NCI-H2227 treated with DMSO at 0.1 percent for 48 hours (cell line): ENCODE measurements around the gene PIK3CA.
A peak's percentile ranks its signal among the peaks of the same experiment; 100 is the strongest.
"Not testable (repeated sequence)": the region's sequence is repeated elsewhere in the genome, so short reads cannot be mapped to it uniquely, and the experiment has no call there.

ENCODE experiments used
- DNase-seq: peaks from one replicate; lab custom pipeline; 2025; lab: John Stamatoyannopoulos, UW

PIK3CA gene

DNA sequence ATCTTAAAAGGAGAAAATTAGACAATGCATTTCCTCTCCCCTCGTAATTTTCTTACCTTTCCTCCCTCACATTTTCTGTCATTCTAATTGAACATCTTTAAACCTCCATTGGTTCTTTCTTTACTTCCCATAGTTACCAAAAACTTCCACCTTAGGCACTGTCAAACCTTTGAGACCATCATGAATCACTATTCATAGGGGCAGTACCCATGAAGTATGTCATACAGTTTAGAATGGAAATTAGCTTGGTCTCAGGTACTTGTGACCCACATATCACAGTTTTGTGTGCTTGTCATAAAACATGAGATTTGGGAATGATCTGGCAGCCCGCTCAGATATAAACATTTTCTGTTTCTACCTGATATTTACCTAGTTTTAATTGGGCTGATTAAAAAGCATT, 52.6 kb downstream of the PIK3CA start:
- no peak for DNase-seq

DNA sequence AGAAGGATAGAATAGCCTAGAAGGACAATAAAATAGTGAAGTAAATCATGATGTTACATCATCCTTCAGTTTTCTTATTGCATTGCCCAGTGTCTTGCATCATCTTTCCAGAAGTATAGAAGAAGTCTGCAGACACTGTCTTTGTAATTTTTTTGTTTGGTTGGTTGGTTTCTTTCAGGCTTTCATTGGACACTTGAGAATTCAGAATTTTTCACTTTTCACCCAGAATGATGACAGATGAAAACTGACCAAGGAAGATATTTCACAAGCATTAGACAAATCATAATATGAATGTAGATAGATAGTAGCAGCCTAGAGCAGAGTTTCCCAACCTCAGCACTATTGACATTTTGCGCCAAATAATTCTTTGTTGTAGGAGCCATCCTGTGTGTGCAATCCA, 67.4 kb downstream of the PIK3CA start:
- not testable (repeated sequence) for DNase-seq

DNA sequence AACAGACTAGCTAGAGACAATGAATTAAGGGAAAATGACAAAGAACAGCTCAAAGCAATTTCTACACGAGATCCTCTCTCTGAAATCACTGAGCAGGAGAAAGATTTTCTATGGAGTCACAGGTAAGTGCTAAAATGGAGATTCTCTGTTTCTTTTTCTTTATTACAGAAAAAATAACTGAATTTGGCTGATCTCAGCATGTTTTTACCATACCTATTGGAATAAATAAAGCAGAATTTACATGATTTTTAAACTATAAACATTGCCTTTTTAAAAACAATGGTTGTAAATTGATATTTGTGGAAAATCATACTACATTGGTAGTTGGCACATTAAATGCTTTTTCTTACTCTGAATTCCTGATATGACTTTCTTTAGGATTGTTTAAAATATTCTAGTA, 70.1 kb downstream of the PIK3CA start:
- not testable (repeated sequence) for DNase-seq

DNA sequence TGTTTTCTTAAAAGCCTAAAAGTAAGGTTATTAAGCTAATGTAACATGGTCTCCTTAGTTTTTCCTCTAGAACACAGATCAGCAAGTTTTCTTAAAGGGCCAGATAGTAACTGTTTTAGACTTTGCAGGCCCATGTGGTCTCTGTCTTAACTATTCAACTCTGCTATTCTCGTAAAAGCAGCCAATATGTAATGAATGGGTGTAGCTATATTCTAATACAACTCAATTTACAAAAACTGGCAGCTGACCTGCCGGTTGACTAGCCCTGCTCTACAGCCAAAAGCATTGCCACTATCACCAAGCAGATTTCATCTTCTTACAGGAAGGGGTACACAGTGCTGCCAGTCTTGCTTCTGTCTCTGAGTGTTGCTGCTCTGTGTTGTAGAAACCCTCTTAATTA, 75.4 kb downstream of the PIK3CA start:
- no peak for DNase-seq

DNA sequence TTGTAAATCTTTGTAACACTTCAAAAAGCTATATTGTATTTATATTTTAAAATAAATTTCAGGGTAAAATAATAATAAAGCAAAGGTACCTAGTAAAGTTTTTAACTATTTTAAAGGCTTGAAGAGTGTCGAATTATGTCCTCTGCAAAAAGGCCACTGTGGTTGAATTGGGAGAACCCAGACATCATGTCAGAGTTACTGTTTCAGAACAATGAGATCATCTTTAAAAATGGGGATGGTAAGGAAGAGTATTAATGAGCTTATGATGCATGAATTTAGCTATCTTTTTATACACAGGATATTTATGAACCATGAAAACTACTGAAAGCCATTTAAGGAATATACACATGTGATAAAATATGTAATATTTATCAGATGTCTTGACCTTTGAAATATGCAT, 76.4 kb downstream of the PIK3CA start:
- DNase-seq, result no peak

DNA sequence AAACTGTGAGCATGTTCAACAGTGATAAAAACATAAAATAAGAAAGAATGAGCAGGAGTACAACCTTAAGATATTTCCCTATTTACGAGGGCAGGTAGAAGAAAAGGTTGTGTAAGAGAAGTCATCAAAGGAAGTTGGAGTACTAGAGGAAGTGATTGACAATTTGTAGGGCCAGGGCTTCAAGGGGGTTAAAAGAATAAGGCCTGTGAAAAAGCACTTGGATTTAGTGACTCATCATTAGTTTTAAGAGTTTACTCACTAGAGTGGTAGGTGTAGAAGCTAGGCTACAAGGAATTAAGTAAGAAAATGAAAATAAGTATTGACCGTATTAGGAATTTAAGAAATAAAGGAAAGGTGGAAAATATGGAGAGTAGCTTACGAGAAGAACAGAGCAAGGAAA, 79.2 kb downstream of the PIK3CA start:
- DNase-seq, result no peak

DNA sequence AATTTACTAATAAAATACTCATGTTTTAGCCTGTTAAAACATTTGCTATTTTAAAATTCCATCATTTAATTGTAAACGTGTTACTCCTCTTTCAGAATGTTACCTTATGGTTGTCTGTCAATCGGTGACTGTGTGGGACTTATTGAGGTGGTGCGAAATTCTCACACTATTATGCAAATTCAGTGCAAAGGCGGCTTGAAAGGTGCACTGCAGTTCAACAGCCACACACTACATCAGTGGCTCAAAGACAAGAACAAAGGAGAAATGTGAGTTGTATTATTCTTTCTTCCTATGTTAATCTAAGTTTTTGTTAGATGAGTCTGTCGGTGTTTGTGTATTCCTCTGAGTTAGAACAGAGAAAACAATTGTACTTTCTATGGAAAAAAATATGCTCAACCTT, 81.0 kb downstream of the PIK3CA start:
- no peak for DNase-seq

DNA sequence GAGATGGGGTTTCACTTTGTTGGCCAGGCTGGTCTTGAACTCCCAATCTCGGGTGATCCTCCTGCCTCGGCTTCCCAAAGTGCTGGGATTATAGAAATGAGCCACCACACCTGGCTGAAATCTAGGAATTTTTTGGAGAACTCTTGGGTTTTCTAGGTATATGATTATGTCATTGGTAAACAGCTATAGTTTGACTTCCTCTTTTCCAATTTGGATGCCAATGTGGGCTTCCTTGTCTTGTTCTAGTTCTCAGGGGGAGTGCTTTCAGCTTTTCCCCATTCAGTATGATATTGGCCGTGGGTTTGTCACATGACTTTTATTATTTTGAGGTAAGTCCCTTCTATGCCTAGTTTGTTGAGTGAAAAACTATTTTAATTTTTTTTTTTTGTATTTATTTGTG, 84.9 kb downstream of the PIK3CA start:
- no peak for DNase-seq

DNA sequence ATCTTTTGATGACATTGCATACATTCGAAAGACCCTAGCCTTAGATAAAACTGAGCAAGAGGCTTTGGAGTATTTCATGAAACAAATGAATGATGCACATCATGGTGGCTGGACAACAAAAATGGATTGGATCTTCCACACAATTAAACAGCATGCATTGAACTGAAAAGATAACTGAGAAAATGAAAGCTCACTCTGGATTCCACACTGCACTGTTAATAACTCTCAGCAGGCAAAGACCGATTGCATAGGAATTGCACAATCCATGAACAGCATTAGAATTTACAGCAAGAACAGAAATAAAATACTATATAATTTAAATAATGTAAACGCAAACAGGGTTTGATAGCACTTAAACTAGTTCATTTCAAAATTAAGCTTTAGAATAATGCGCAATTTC, 86.0 kb downstream of the PIK3CA start:
- no peak for DNase-seq

DNA sequence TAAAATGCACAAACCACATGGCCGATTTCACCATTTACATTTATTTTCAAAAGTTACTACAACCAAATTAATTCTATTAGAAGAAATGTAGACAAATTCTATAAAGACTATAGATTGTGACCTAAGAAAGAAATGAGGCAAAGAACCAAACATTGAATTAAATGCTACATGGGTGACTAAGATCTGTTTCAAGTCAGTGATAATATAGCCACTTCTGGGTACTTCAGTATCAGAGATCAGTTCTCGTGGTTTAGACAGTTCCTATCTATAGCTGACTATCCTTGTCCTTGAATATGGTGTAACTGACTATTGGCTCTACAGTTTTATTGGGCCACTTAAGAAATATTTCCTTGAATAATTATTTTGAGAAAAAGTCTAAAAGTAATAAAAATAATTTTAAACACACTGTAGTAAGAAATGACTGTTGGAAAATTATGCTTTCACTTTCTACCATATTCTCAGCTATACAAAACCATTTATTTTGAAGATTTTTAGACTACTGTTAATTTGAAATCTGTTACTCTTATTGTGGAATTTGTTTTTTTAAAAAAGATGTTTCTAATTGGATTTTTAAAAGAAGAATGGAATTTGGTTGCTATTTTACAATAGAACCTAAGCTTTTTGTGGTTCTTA, 88.6 kb downstream of the PIK3CA start:
- DNase-seq, result no peak

DNA sequence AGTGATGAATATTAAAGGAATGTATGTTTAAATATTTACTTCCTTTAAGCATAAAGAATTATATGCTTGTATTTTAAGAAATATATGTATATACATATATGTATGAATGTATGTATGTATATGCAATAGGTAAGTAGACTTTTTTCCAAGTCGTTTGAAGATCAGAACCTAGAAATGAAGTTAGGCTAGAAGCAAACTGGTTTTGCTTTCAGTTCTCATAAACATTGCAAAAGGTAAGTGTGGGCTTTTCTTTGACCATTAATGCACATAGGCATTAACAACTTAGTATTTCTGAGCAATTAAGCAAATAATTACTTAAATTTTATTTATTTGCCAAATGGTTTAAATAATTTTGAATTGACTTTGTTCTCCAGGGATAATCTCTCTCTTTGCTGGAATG, 92.1 kb downstream of the PIK3CA start:
- DNase-seq, result not testable (repeated sequence)

DNA sequence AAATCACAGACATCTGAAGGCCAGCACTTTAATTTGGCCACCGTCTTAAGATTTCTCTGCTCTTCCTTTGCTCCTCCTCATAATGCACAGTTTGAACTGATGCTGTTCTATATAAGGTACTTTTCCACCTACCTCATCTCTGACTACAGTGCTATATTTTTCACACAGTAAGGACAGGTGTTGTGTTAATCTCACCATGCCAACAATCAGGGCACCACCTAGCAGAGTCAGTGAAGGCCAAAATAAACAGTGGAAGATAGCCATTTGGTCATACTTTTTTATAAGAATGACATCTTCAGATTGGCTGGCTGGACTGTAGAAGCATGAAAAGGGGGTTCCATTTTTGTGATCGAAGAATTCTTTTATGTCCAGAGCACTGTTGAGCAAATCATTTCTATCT, 94.7 kb downstream of the PIK3CA start:
- not testable (repeated sequence) for DNase-seq

DNA sequence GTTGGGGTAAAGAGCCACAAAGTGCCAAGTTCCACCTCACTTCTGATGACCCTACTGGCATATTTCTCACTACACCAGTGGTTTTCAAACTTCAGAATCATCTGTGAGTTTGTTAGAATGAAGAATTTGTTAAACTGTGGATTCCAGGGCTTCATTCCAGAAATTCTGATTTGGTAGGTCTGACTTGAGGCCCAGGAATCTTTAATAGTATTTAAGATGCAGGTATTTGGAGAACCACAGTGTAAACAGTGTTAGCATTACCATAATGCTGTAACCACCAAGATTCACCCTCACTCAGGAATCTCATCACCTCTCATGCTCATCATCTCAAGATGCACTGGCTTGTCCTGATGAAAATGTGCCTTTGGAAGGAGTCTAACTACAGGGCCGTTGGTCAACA, 96.7 kb downstream of the PIK3CA start:
- no peak for DNase-seq

DNA sequence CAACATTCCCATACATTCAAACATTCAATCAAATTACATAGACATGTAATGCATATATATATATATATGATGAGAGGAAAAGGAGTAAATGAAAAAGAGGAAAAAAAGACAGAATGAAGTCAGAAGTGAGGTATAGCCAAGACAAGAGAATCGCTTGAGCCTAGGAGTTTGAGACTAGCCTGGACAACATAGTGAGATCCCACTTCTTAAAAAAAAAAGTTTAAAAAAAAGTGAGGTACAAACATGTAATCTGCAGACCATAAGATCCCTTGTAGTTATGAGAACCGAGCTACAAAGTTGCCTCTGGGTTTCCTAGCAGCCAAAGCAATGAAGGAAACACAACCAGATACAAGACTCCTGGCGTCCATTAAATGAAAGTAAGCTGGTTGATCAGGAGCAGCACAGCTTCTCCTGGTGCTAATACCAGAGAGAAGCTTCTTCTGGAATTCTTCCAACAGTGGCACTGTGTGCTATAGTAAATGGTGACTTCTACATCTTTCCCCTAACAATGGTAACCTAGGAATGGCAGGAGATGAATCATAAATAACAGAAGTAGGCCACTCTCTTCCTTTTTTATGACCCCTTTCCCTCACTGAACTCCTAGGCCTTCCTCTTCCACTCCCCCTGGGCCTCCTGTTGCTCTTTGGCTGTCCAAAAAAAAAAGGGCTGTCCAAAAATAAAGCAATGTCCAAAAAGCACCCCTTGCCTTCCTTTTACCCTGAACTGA, 99.3 kb downstream of the PIK3CA start:
- DNase-seq, result no peak

DNA sequence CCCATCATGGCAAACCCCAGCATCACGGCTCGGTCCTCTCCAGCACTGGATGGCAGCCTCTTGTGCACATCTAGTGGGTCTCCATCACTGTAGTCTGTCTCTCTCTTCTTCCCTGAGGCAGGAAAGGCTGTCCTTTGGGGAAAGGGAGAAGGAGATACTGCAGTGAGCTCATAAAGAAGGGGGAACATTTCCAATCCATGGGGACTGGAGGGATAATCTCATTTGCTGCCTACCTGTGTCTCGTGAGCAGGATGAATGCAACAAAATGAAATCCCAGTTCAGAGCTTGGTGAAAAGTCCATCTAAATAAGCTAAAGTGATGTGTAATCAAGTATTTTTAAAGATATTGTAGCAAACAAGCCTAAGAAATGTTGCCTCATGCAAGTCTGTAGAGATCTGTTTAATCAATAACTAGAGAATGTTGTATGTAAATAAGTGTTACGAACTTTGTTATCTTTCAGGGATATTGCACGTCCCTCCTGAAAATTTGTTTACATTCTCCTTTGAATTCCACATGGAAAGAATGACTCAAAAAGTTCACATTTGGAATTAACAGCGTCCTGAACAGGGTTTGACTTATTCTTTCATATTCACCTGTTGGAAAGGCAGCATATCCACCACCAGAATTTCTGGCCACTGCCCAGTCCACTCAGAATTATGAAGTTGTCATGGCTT, 102.8 kb downstream of the PIK3CA start, which contains the start of gene KCNMB3:
TSS of gene KCNMB3 (minus strand) at position 312 of the 674 bp plus-strand sequence. CDS start at position 188, 124 bp downstream.
- no peak for DNase-seq

DNA sequence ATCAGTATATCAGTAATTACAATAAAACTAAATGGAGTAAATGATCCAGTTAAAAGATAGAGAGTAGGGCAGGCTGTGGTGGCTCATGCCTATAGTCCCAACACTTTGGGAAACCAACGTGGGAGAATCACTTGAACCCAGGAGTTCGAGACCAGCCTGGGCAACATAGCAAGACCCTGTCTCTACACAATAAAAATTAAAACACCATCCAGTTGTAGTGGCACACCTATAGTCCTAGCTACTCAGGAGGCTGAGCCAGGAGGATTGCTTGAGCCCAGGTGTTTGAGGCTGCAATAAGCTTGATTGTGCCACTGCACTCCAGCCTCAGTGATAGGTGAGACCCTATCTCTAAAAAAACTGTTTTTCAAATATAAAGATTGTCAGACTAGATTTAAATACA, 108.7 kb downstream of the PIK3CA start:
- DNase-seq, result no peak

DNA sequence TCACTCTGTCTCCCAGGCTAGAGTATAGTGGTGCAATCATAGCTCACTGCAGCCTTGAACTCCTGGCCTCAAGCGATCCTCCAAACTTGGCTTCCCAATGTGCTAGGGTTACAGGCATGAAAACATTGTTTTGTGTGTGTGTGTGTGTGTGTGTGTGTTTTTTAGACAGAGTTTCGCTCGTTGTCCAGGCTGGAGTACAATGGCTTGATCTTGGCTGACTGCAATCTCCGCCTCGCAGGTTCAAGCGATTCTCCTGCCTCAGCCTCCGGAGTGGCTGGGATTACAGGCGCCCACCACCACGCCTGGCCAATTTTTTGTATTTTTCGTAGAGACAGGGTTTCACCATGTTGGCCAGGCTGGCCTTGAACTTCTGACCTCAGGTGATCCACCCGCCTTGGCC, 109.6 kb downstream of the PIK3CA start:
- not testable (repeated sequence) for DNase-seq

DNA sequence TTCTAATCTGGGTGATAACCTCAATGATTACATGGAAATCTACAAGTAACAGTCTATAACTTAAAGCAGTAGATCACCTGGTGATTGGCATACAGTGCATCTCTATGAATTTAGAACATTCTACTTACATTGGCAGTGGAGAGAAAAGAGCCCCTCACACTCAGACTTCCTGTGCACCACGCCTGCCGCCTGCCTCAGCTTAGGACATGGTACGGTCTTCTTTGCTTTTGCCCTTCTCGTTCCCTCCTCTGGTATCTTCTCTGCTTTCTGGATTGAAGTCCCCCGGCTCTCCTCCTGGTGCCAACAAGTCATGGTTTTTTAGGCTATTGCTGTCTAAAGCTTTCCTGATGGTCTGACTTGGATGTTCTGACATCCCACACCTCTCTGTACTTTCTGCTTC, 110.7 kb downstream of the PIK3CA start:
- no peak for DNase-seq

DNA sequence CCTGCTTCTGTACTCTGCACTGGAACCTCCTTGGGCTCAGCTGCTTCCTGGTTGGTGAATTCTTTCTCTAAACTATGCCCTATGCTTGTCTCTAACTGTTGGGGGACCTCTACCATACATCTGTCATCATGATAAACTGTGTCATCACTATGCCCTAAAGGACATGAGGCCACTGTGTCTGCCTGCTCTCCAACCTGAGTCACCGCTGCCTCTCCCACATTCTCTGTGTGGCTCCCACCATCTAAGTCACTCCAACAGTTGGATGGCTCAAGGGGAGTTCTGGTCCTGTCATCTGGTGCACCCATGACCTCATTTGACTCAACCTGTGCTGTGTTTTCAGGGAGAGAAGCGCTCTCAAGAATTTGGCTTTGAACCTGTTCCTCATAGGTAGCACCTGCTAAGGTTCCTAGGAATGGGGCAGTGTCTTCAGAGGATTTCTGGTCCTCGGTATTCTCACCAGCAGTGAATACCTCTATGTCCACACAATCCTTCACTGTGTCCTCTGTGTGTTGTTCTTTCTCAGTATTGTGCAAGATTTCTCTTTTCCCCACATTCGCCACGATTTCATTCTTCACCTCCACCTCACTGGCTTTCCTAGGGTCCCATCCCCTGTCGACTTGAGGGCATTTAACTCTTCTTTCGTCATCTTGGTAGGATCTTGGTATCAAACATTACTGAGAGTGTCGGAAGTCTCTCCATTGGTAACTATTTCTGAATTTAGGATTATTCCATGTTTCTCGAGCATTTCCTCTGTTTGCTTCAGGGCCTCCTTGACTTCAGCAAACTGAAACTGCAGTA, 112.0 kb downstream of the PIK3CA start:
- DNase-seq, result not testable (repeated sequence)

DNA sequence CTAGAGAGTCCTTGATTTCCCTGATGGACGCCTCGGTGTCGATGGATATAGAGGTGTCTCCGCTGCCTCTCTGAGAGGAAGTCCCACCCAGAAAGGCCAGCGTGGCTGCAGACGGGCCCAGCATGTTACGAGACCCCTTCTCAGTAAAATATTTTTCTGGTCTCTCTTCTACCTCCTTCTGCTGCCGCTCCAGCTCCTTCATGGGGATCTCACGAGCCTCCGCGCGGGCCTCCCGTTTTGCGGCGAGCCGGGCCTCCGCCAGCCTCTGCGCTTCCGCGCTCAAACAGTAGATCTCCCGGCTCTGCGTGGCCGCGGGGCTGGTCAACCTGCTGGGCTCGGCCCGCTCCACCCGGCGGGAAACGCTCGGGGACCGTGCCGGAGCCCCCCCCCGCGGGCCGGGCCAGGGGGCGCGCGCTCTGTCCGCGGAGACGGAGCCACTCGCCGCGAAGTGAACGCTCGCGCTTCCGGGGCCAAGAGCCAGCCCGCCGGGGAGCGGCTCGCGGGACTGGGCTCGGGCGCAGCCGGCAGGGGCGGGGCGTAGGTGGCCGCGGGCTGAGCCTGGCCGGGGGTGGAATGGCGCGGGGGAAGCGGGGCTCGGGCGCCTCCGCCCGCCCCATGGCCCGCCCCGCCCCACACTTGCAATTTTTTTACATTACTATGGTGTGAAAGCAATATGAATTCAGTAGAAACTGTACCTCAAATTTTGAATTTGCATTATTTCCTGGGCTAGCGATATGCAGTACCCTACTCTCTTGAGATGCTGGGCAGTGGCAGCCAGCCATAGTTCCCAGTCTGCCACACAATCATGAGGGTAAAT, 113.0 kb downstream of the PIK3CA start:
- DNase-seq, result peak; percentile 58

DNA sequence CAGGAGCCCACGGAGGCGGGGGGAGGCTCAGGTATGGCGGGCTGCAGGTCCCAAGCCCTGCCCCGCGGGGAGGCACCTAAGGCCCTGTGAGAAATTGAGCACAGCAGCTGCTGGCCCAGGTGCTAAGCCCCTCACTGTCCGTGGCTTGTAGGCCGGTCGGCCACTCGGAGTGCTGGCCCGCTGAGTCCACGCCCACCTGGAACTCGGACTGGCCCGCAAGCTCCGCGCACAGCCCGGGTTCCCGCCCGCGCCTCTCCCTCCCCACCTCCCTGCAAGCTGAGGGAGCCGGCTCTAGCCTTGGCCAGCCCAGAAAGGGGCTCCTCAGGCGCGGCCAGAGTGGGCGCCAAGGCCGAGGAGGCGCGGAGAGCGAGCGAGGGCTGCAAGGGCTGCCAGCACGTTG, 115.0 kb downstream of the PIK3CA start:
- no peak for DNase-seq

DNA sequence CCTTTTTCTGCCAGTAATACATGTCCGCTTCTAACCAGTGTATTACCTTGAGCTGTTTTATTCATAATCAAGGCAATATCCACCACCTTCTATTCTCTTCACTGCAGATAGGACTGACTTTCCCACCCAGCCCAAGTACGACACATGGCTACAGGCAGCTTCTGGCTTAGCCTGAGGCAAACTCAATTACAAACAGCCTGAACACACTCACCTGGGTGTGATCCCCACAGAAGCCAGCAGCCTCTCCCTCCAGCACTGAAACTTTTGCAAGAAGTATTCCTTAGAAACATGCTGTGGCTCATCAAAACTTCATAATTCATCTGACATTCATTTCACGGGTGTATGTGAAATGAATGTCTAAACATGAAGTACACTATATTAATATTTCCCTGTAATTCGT, 116.3 kb downstream of the PIK3CA start:
- no peak for DNase-seq
